Keratinocyte (primary cell): ENCODE measurements around the gene CEP126. TPM values are rescaled to one million over a fixed set of nuclear protein-coding genes. Genes with fewer than 3 reads are reported as not detected.

Experiments used
- DNase-seq: peaks from one replicate; pipeline ENCODE4 v3.0.0-alpha.2; 2011; ENCODE audit warnings: low read depth, missing footprints, low spot score
- FAIRE-seq: peaks from 2 replicates; lab custom pipeline; 2011; peaks lifted over from hg19 to GRCh38; lab: Jason Lieb, UNC
- H2AFZ ChIP-seq: 2 replicates; pipeline ENCODE4 v1.6.0; 2012; ENCODE audit warnings: low read length, control low read depth, inconsistent platforms; ENCODE audit not compliant: control insufficient read depth
- H3K27ac ChIP-seq: 2 replicates; pipeline ENCODE4 v1.5.1; 2011; ENCODE audit warnings: low read length; ENCODE audit not compliant: control insufficient read depth, insufficient read depth
- H3K27me3 ChIP-seq: 3 replicates; pipeline ENCODE4 v1.6.0; 2011; ENCODE audit warnings: low read length; ENCODE audit not compliant: control insufficient read depth, insufficient read depth; ENCODE audit errors: extremely low read depth
- H3K36me3 ChIP-seq, 2 experiments: 2 replicates in 1 of 2; 3 replicates in 1 of 2; pipeline ENCODE4 v1.5.1; 2011; ENCODE audit warnings: low read length in 2 of 2, mild to moderate bottlenecking in 1 of 2; ENCODE audit not compliant: control insufficient read depth in 2 of 2, insufficient read depth in 2 of 2; ENCODE audit errors: extremely low read depth in 1 of 2
- H3K4me1 ChIP-seq: 3 replicates; pipeline ENCODE4 v1.5.1; 2011; ENCODE audit warnings: low read length; ENCODE audit not compliant: control insufficient read depth, insufficient read depth; ENCODE audit errors: extremely low read depth
- H3K4me2 ChIP-seq: 3 replicates; pipeline ENCODE4 v1.6.0; 2011; ENCODE audit warnings: low read depth, low read length; ENCODE audit not compliant: control insufficient read depth, insufficient read depth; ENCODE audit errors: extremely low read depth
- H3K4me3 ChIP-seq, 3 experiments: fragments of 200-600 bp in 1 of 3; sonication (generic) in 1 of 3; 2 replicates in 2 of 3; 3 replicates in 1 of 3; pipeline ENCODE4 v1.5.1; 2011 to 2016; ENCODE audit warnings: low read length in 3 of 3, mild to moderate bottlenecking in 3 of 3, control low read depth in 2 of 3, inconsistent platforms in 1 of 3, low read depth in 1 of 3, mixed read lengths in 1 of 3, mixed run types in 1 of 3, moderate library complexity in 1 of 3; ENCODE audit not compliant: control insufficient read depth in 2 of 3, insufficient read depth in 2 of 3; ENCODE audit errors: extremely low read depth in 1 of 3
- H3K79me2 ChIP-seq: 2 replicates; pipeline ENCODE4 v1.6.0; 2012; ENCODE audit warnings: low read length; ENCODE audit not compliant: control insufficient read depth, insufficient read depth
- H3K9ac ChIP-seq: 3 replicates; pipeline ENCODE4 v1.6.0; 2011; ENCODE audit warnings: low read length; ENCODE audit not compliant: control insufficient read depth, insufficient read depth; ENCODE audit errors: extremely low read depth
- H3K9me1 ChIP-seq: 3 replicates; pipeline ENCODE4 v1.6.0; 2011; ENCODE audit warnings: low read length; ENCODE audit not compliant: control insufficient read depth, insufficient read depth; ENCODE audit errors: extremely low read depth
- H3K9me3 ChIP-seq: 2 replicates; pipeline ENCODE4 v1.5.1; 2012; ENCODE audit warnings: low read depth, low read length; ENCODE audit not compliant: control insufficient read depth
- H4K20me1 ChIP-seq: 3 replicates; pipeline ENCODE4 v1.6.0; 2011; ENCODE audit warnings: low read length; ENCODE audit not compliant: control insufficient read depth, insufficient read depth; ENCODE audit errors: extremely low read depth
- CTCF ChIP-seq, 3 experiments: IDR thresholded peaks in 1 of 3; conservative IDR thresholded peaks in 1 of 3; optimal IDR thresholded peaks in 1 of 3; 2 replicates in 2 of 3; 3 replicates in 1 of 3; pipeline versions ENCODE3 to v1.5.1; 2011; ENCODE audit warnings: low read length in 3 of 3, mild to moderate bottlenecking in 3 of 3, moderate library complexity in 2 of 3, control low read depth in 1 of 3, inconsistent platforms in 1 of 3; ENCODE audit not compliant: insufficient read depth in 2 of 3; ENCODE audit errors: extremely low read depth in 1 of 3
- EZH2 ChIP-seq: IDR thresholded peaks from one replicate; pipeline ENCODE4 v1.6.1; 2012; ENCODE audit warnings: inconsistent platforms, mild to moderate bottlenecking, low read length, moderate library complexity
- dilution Hi-C: fragments of 300-500 bp; cut with MboI; formaldehyde crosslinking; loops from one replicate; pipeline ENCODE4 v1.7.0; 2020; ENCODE audit warnings: low sequenced_read_pairs; ENCODE audit not compliant: extremely low pct_ligation_motif_present
- polyA plus RNA-seq, 5 experiments: library from polyadenylated mRNA; depleted of rRNA in 3 of 5; stranded (reverse) in 3 of 5; stranded (forward) in 1 of 5; unstranded in 1 of 5; fragments of >200 nt; gene quantifications; 1 replicate in 1 of 5; 2 replicates in 3 of 5; 3 replicates in 1 of 5; pipeline versions ENCODE4 v1.2.1 to v1.2.3, GENCODE V29; 2011 to 2012; ENCODE audit warnings: missing spikeins in 2 of 5, low read depth in 1 of 5, low replicate concordance in 1 of 5

The CEP126 gene
- polyA plus RNA-seq, 1 donor (not counting 4 experiments of a cell fraction or from before 2014, with no cell fraction given) = 3.4 TPM

- TF ChIP-seq EZH2 (no peak), CTCF (optimal IDR thresholded peaks at IDR 0.05 in 1 of 3, IDR thresholded peaks at IDR 0.05 in 1 of 3, conservative IDR thresholded peaks at IDR 0.05 in 1 of 3; ENCODE audit: extremely low read depth in 1 of 3, insufficient read depth in 2 of 3, low read length in 3 of 3) (no peak)
- H3K36me3 ChIP-seq = no peaks in the 10 kb centered on the region
- no peaks in the 10 kb centered on the region for H3K79me2 ChIP-seq
- peak overlapping the region; percentile 94 for H2AFZ ChIP-seq
- no peak for DNase-seq
- no peaks in the 10 kb centered on the region for H3K27me3 ChIP-seq
- no peaks in the 10 kb centered on the region for H3K9me3 ChIP-seq
- no peak overlapping the region for H3K27ac ChIP-seq
- H3K9ac ChIP-seq = peak overlapping the region; percentile 70
- peaks cover 15% of the 10 kb centered on the region for H3K4me1 ChIP-seq
- no peaks in the 10 kb centered on the region for H4K20me1 ChIP-seq
- no peak for FAIRE-seq
- H3K9me1 ChIP-seq = no peaks in the 10 kb centered on the region
- peak overlapping the region; percentile 35 to 73 (median 72) for H3K4me3 ChIP-seq
- dilution Hi-C loops = no loop called here
- H3K4me2 ChIP-seq = peak overlapping the region; percentile 97
Measured at GRCh38 chr11:102046841-102047240, 132.0 kb downstream of the CEP126 start.

- Histone ChIP-seq H3K4me1 (peaks cover 15% of the 10 kb centered on the region), H3K9me3 (no peaks in the 10 kb centered on the region), H4K20me1 (no peaks in the 10 kb centered on the region), H2AFZ (peak within 1 kb of the TSS; percentile 94), H3K4me2 (peak within 1 kb of the TSS; percentile 97), H3K79me2 (no peaks in the 10 kb centered on the region), H3K27me3 (no peaks in the 10 kb centered on the region), H3K9ac (peak within 1 kb of the TSS; percentile 70), H3K9me1 (no peaks in the 10 kb centered on the region), H3K4me3 (peak within 1 kb of the TSS; percentile 35 to 73 (median 72)), H3K36me3 (no peaks in the 10 kb centered on the region), H3K27ac (peak within 1 kb of the TSS; percentile 36)
- TF ChIP-seq EZH2 (no peak), CTCF (optimal IDR thresholded peaks at IDR 0.05 in 1 of 3, IDR thresholded peaks at IDR 0.05 in 1 of 3, conservative IDR thresholded peaks at IDR 0.05 in 1 of 3; ENCODE audit: extremely low read depth in 1 of 3, insufficient read depth in 2 of 3, low read length in 3 of 3) (no peak)
- no peak for FAIRE-seq
- dilution Hi-C loops = no loop called here
- no peak for DNase-seq
Measured at GRCh38 chr11:102047305-102047924, 132.6 kb downstream of the CEP126 start, which contains the start of gene CFAP300. TSS of gene CFAP300 (plus strand) at chr11:102047437. CDS start at chr11:102047471, 34 bp downstream.

Other genes with a start within 250 kb of the CEP126 start
- gene ANGPTL5, start 1.5 kb downstream of the CEP126 start, polyA plus RNA-seq = 0.03 TPM in 1 of 3 replicates, not detected in the others
- 2.1 to 2.6 TPM (median 2.2 TPM) in 3 replicates for gene CFAP300, start 132.4 kb downstream of the CEP126 start, polyA plus RNA-seq
- 89.8 to 125 TPM (median 105 TPM) in 3 replicates for gene YAP1, start 195.4 kb downstream of the CEP126 start, polyA plus RNA-seq